Pancreas (tissue), 10 donors: ENCODE measurements around the gene PLET1. TPM values are rescaled to one million over a fixed set of nuclear protein-coding genes. Genes with fewer than 3 reads are reported as not detected.
A peak's percentile ranks its signal among the peaks of the same experiment; 100 is the strongest.

Experiments used
- ATAC-seq, 4 donors: fragments of 200-7000 bp; cut with Tn5 transposase; one replicate each; pipeline versions ENCODE4 v1.8.0 to v1.9.1; 2020; ENCODE audit warnings: mild to moderate bottlenecking in 4 of 4, moderate library complexity in 4 of 4
- DNase-seq, 6 donors: peaks; one replicate each; pipeline ENCODE4 v3.0.0-alpha.2; 2020
- FAIRE-seq: peaks from 2 replicates; lab custom pipeline; 2012; peaks lifted over from hg19 to GRCh38; lab: Jason Lieb, UNC
- H3K27ac ChIP-seq, 4 donors: fragments of 200-600 bp; sonication (generic); 1 replicate in 3 of 4; 2 replicates in 1 of 4; pipeline versions ENCODE4 v1.5.0 to v1.8.0; 2020
- H3K27me3 ChIP-seq, 4 donors: fragments of 200-600 bp; one replicate each; pipeline ENCODE4 v1.8.0; 2021
- H3K36me3 ChIP-seq, 3 donors: fragments of 200-600 bp; sonication (generic) in 1 of 3; one replicate each; pipeline versions ENCODE4 v1.5.0 to v1.8.0; 2020 to 2021
- H3K4me1 ChIP-seq, 3 donors: fragments of 200-600 bp; one replicate each; pipeline ENCODE4 v1.8.0; 2021
- H3K4me3 ChIP-seq, 4 donors: fragments of 200-600 bp; sonication (generic) in 2 of 4; one replicate each; pipeline versions ENCODE4 v1.5.0 to v1.8.0; 2020 to 2021
- H3K9me3 ChIP-seq, 4 donors: fragments of 200-600 bp; one replicate each; pipeline ENCODE4 v1.8.0; 2021
- WGBS, 2 donors: extraction: QIAGEN DNeasy Blood & Tissue Kit; methylation state at CpG; one replicate each; pipeline ENCODE4 v1.1.7; 2013; 5-methylcytosine and 5-hydroxymethylcytosine counted together
- intact Hi-C, 3 donors: fragments of 100-400 bp; cut with DNase I; formaldehyde crosslinking; loops; one replicate each; pipeline versions ENCODE4 v1.11.1 to v1.14.2; 2022
- polyA plus RNA-seq, 2 donors: library from polyadenylated mRNA; stranded (reverse); fragments of 200-250 nt; gene quantifications; one replicate each; pipeline ENCODE4 v1.2.3, GENCODE V29; 2013
- total RNA-seq, 6 donors: library from RNA; stranded (reverse); fragmentation: NEBNext Ultra II Directional in 4 of 6; extraction: Animal tissue kit (Norgen Biotek cat#: 25700) in 4 of 6; gene quantifications; one replicate each; pipeline versions ENCODE4 v1.2.1 to v1.2.4, GENCODE V29; 2021 to 2023
- TF ChIP-seq, protein P1 (sequence below), 4 donors: fragments of 200-600 bp; sonication (generic) in 3 of 4; IDR thresholded peaks; one replicate each; pipeline versions ENCODE4 v1.5.0 to v1.8.0; 2021; ENCODE audit warnings: antibody characterized with exemption in 4 of 4
- donor health status: healthy with polysubstance abuse.
- donor health status: DM: no; HTN: no; CAD: no; lungs with moderate emphysema.
- donor health status: DM: no; HTN: no; CAD: no.
- donor health status: control.
- donor health status: control.
- donor health status: Bipolar disorder and iron deficiency.
- donor health status: DM: yes; HTN: yes; CAD: no.
- donor health status: DM: no; HTN: no; CAD: no.
- donor health status: DM: no; HTN: no; CAD: no.
- donor health status: DM: yes; HTN: yes; CAD: no.

The PLET1 gene
- total and polyA plus RNA-seq, 8 donors, result not detected

DNA sequence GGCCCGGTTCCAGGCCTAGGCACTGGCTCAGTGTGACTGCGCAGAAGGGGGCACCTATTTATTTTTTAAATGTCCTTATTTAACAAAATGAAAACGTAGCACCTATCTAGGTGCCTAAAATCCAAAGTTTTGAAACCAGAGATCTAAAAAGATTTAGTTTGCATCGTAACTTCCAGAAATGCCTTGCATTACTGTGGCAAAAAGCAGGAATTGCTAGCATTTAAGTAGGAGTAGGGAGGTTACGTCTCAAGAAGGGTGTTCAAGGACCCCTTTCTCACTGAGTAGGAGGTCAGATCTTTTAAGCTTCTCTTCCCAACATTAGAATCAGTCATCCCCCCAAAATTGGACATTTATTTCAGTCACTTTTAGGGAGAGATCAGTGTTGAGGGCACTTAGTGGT is 7.7 kb upstream of the PLET1 start:
- no peaks in the 10 kb centered on the region for H3K36me3 ChIP-seq
- FAIRE-seq (no peak), DNase-seq (no peak), ATAC-seq (no peak)
- WGBS, 2 donors, result 84 to 87% methylated on average over 5 of the region's 5 CpGs
- no peak overlapping the region for H3K4me3 ChIP-seq
- H3K9me3 ChIP-seq, result no peaks in the 10 kb centered on the region
- H3K4me1 ChIP-seq, result no peaks in the 10 kb centered on the region
- TF ChIP-seq, protein P1, sequence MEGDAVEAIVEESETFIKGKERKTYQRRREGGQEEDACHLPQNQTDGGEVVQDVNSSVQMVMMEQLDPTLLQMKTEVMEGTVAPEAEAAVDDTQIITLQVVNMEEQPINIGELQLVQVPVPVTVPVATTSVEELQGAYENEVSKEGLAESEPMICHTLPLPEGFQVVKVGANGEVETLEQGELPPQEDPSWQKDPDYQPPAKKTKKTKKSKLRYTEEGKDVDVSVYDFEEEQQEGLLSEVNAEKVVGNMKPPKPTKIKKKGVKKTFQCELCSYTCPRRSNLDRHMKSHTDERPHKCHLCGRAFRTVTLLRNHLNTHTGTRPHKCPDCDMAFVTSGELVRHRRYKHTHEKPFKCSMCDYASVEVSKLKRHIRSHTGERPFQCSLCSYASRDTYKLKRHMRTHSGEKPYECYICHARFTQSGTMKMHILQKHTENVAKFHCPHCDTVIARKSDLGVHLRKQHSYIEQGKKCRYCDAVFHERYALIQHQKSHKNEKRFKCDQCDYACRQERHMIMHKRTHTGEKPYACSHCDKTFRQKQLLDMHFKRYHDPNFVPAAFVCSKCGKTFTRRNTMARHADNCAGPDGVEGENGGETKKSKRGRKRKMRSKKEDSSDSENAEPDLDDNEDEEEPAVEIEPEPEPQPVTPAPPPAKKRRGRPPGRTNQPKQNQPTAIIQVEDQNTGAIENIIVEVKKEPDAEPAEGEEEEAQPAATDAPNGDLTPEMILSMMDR (IDR thresholded peaks at IDR 0.05), result no peak
- H3K27ac ChIP-seq, result peak overlapping the region in 1 of 4 donors; percentile 21
- intact Hi-C loops, result no loop called here
- H3K27me3 ChIP-seq, result no peaks in the 10 kb centered on the region

DNA sequence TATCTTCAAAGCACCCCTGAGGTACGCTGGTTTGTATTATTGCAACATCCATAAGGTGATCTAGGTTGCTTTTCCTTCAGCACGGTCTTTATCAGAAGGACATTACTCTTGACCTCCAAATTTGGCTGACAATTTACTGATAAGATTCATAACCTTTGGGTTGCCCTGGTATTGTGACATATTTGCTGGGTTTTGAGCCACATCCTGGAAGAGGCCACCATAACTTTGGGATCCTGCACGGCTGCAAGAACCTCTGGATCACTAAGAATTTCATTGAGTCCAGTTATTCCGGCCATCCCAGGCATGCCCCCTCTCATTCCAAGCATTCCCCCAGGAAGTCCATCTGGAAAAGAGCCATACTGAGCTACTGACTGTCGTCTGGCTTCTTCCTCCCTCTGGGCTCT is 6.5 kb upstream of the PLET1 start:
- TF ChIP-seq, protein P1 (IDR thresholded peaks at IDR 0.05), result no peak
- intact Hi-C loops, result no loop called here
- no peaks in the 10 kb centered on the region for H3K27me3 ChIP-seq
- no peak overlapping the region for H3K4me3 ChIP-seq
- FAIRE-seq, result no peak
- H3K36me3 ChIP-seq, result no peaks in the 10 kb centered on the region
- no peak for ATAC-seq
- no peaks in the 10 kb centered on the region for H3K4me1 ChIP-seq
- H3K27ac ChIP-seq, result no peak overlapping the region
- no peaks in the 10 kb centered on the region for H3K9me3 ChIP-seq
- no peak for DNase-seq
- WGBS, 2 donors, result 44 to 52% methylated on average over 5 of the region's 5 CpGs

DNA sequence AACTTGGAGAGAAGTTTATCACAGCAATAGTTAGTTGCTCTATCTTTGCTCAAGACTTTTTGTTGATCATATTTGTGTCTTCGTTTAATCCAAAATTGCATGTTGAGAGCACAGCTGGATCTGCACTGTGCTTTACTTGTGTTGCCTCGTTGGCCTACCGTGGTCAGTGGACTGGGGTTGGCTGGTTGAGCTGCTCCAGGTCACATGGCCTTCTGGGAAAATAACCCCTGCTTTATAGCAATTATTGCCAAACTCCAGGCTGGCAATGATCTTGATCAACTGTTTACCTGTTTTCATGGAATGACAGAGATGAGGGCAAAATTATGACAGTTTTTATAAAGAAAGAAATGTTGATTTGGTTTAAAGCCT is 5.7 kb upstream of the PLET1 start:
- WGBS, 2 donors, result 74 to 85% methylated on average over 3 of the region's 3 CpGs
- Histone ChIP-seq H3K27ac (no peak overlapping the region), H3K36me3 (no peaks in the 10 kb centered on the region), H3K27me3 (no peaks in the 10 kb centered on the region), H3K4me3 (no peak overlapping the region), H3K9me3 (no peaks in the 10 kb centered on the region), H3K4me1 (no peaks in the 10 kb centered on the region)
- intact Hi-C loops, result no loop called here
- DNase-seq (no peak), ATAC-seq (no peak), FAIRE-seq (no peak)
- TF ChIP-seq, protein P1 (IDR thresholded peaks at IDR 0.05), result no peak

DNA sequence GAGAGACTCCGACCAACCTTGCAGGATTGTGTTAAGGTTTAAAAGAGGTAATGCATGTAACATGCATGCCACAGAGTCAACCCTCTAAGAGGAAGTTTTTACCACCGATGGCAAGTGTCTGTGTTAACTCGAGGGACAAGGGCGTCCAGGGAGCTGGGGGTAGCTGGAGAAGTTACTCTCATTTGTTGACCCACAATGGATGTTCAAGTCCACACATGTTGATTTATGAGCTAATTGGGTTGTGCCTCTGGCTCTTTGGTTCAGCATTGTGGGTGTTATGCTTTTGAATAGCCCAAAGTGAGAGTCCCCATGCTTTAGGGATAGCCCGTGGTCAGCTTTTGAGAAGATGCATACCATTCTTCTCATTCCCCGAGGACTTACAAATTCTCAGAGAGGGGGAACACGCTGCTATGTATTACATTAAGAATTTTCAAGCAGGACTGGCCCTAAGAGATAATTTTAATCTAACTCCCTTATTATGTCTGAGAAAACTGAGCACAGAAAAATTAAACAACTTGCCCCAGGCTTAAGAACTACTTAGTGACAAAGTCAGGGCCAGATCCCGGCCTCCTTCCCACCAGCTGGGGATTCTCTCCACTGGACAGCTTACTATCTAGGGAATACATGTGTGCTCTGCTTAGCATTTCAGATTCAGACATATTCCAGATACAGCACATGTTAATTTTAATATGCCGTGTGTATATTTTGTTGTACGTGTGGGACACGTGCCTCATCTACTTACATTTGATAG is 5.2 kb upstream of the PLET1 start:
- no peak for DNase-seq
- Histone ChIP-seq H3K9me3 (no peaks in the 10 kb centered on the region), H3K36me3 (no peaks in the 10 kb centered on the region), H3K4me3 (no peak overlapping the region), H3K4me1 (no peaks in the 10 kb centered on the region), H3K27ac (no peak overlapping the region), H3K27me3 (no peaks in the 10 kb centered on the region)
- intact Hi-C loops, result no loop called here
- FAIRE-seq, result no peak
- TF ChIP-seq, protein P1 (IDR thresholded peaks at IDR 0.05), result no peak
- 82 to 90% methylated on average over 11 of the region's 11 CpGs for WGBS, 2 donors
- peak in 1 of 4 donors; percentile 40 for ATAC-seq

DNA sequence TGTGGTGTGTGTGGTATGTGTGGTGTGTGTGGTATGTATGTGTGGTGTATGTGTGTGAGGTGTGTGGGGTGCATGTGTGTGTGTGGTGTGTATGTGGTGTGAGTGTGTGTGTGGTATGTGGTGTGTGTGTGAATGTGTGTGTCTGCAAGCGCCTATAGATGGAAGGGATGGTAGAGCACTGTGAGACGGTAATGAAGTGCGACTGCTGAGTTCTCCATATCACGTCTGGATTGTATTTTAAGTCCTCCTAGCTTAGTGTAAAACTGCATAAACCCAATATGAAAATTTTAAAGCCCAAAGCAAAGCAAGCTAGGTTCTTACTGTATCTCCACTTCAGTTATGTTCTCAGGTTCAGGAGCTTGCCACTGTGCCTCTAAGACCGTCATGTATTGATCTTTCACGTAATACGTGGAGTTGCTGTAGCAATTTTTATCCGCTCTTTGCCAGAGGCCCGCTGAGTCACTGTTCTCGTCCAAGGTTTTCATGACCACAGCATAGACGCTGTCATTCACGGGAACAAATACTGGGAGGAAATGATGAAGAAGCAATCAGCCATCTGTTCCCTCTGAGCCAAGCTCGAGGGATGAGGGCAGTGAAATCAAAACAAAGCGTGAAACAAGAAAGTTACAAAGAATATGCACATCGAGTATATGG is 5.5 kb downstream of the PLET1 start:
- H3K36me3 ChIP-seq, result no peaks in the 10 kb centered on the region
- H3K27ac ChIP-seq, result no peak overlapping the region
- 55 to 59% methylated on average over 15 of the region's 15 CpGs for WGBS, 2 donors
- no peaks in the 10 kb centered on the region for H3K4me1 ChIP-seq
- intact Hi-C loops, result no loop called here
- H3K4me3 ChIP-seq, result no peak overlapping the region
- DNase-seq (peak in 1 of 6 donors; percentile 18), FAIRE-seq (no peak), ATAC-seq (peak in 3 of 4 donors; percentile 49 to 85 (median 75))
- TF ChIP-seq, protein P1 (IDR thresholded peaks at IDR 0.05), result no peak
- H3K27me3 ChIP-seq, result no peaks in the 10 kb centered on the region
- no peaks in the 10 kb centered on the region for H3K9me3 ChIP-seq
